Activated T-cell treated with anti-CD3 and anti-CD28 coated beads, Interleukin-2, amount 50 U/mL, for 24 hours (primary cell): Measurements from ENCODE around the gene NEURL1B.

Experiments used
- DNase-seq: peaks from one replicate; pipeline ENCODE4 v3.0.0-alpha.2; 2020
- H3K27ac Mint-ChIP-seq: 2 replicates; pipeline ENCODE4 v1.8.0; 2020; ENCODE audit warnings: mild to moderate bottlenecking, mixed read lengths
- H3K27me3 Mint-ChIP-seq: 2 replicates; pipeline ENCODE4 v1.8.0; 2020; ENCODE audit warnings: mixed read lengths
- H3K36me3 Mint-ChIP-seq: 2 replicates; pipeline ENCODE4 v1.8.0; 2020; ENCODE audit warnings: low read depth, mixed read lengths
- H3K4me1 Mint-ChIP-seq: 2 replicates; pipeline ENCODE4 v1.8.0; 2020; ENCODE audit warnings: low read depth, mixed read lengths
- H3K4me3 Mint-ChIP-seq: 2 replicates; pipeline ENCODE4 v1.8.0; 2020; ENCODE audit warnings: mild to moderate bottlenecking, moderate library complexity, mixed read lengths
- H3K9me3 Mint-ChIP-seq: 2 replicates; pipeline ENCODE4 v1.8.0; 2020; ENCODE audit warnings: mixed read lengths

The NEURL1B gene

GRCh38 chr5:172602783-172603231 is 38.3 kb upstream of the NEURL1B start:
- no peak for DNase-seq
- Mint-ChIP-seq H3K36me3 (no peaks in the 10 kb centered on the region), H3K27ac (no peak overlapping the region), H3K27me3 (peaks cover 3% of the 10 kb centered on the region), H3K4me1 (no peaks in the 10 kb centered on the region), H3K4me3 (no peak overlapping the region), H3K9me3 (no peaks in the 10 kb centered on the region)

DNA sequence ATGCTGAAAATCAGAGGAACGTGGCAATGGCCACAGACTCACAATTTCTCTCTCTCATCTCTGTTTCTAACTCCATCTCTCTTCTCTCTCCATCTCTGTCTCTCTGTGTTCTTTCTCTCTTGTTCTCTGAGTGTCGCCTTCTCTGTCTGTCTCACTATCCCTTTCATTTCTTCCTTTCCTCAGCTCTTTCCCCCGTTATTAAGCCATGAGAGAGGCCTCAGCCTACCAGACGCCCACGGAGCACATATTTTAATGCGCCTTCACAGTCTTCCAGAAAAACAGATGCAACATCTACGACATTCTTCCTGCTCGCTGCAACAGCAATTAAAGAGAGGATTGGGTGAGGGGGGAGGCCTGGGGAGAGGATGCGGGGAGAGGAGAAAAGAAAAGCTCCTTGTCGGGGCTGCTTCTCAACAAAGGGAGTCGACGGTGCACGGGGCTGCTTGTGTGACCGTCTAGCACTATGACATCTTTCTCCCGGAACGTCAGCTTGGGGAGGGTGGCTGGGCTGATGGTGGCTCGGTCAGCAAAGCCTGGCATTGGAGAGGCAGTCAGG is 37.7 kb upstream of the NEURL1B start:
- Mint-ChIP-seq H3K27ac (no peak overlapping the region), H3K4me3 (no peak overlapping the region), H3K36me3 (no peaks in the 10 kb centered on the region), H3K4me1 (no peaks in the 10 kb centered on the region), H3K27me3 (peaks cover 6% of the 10 kb centered on the region), H3K9me3 (no peaks in the 10 kb centered on the region)
- DNase-seq: no peak

GRCh38 chr5:172605466-172605865 is 35.6 kb upstream of the NEURL1B start:
- Mint-ChIP-seq H3K27ac (no peak overlapping the region), H3K4me3 (no peak overlapping the region), H3K36me3 (no peaks in the 10 kb centered on the region), H3K9me3 (no peaks in the 10 kb centered on the region), H3K27me3 (peaks cover 8% of the 10 kb centered on the region), H3K4me1 (no peaks in the 10 kb centered on the region)
- DNase-seq: no peak

DNA sequence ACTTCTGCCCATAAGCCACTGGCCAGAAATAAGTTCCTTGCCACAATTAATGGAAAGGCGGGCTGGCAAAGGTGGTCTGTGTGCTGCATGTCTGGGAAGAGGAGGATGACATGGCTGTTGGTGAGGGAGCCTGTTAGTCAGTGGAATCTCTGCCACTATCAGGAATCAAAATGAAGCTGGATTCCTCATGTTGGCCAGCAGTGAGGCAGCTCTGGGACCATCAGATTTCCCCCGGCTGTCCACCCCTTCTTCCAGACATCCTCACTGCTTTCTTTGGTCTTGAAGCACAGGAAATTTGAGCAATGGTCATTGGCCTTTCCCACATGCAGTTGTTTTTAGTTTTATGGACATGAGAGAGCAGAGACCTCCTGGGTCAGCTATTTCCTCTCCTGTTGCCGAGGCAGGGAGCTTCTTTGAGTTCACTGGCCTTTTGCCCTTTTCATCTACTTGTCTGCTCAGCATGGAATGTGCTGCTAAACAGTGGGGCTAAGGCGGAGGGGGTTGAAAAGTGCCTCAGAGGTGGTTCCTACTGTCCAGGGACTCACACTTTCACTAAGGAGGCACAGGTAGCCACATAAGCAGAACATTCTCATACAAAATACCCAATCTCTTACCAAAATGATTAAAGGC is 34.8 kb upstream of the NEURL1B start:
- no peaks in the 10 kb centered on the region for H3K4me1 Mint-ChIP-seq
- H3K9me3 Mint-ChIP-seq: no peaks in the 10 kb centered on the region
- no peak overlapping the region for H3K27ac Mint-ChIP-seq
- DNase-seq: no peak
- H3K36me3 Mint-ChIP-seq: no peaks in the 10 kb centered on the region
- peaks cover 12% of the 10 kb centered on the region for H3K27me3 Mint-ChIP-seq
- no peak overlapping the region for H3K4me3 Mint-ChIP-seq

GRCh38 chr5:172607213-172607793 is 33.8 kb upstream of the NEURL1B start:
- Mint-ChIP-seq H3K4me3 (no peak overlapping the region), H3K4me1 (no peaks in the 10 kb centered on the region), H3K27ac (no peak overlapping the region), H3K9me3 (no peaks in the 10 kb centered on the region), H3K27me3 (peaks cover 12% of the 10 kb centered on the region), H3K36me3 (no peaks in the 10 kb centered on the region)
- no peak for DNase-seq

- no peaks in the 10 kb centered on the region for H3K9me3 Mint-ChIP-seq
- H3K27me3 Mint-ChIP-seq: peaks cover 12% of the 10 kb centered on the region
- no peak overlapping the region for H3K27ac Mint-ChIP-seq
- no peak for DNase-seq
- no peaks in the 10 kb centered on the region for H3K4me1 Mint-ChIP-seq
- no peaks in the 10 kb centered on the region for H3K36me3 Mint-ChIP-seq
- no peak overlapping the region for H3K4me3 Mint-ChIP-seq
Measured at GRCh38 chr5:172608773-172609172, 32.3 kb upstream of the NEURL1B start.

GRCh38 chr5:172610643-172611042 is 30.4 kb upstream of the NEURL1B start:
- H3K27me3 Mint-ChIP-seq: peaks cover 12% of the 10 kb centered on the region
- no peak overlapping the region for H3K27ac Mint-ChIP-seq
- no peaks in the 10 kb centered on the region for H3K9me3 Mint-ChIP-seq
- no peaks in the 10 kb centered on the region for H3K4me1 Mint-ChIP-seq
- no peaks in the 10 kb centered on the region for H3K36me3 Mint-ChIP-seq
- H3K4me3 Mint-ChIP-seq: no peak overlapping the region
- no peak for DNase-seq

DNA sequence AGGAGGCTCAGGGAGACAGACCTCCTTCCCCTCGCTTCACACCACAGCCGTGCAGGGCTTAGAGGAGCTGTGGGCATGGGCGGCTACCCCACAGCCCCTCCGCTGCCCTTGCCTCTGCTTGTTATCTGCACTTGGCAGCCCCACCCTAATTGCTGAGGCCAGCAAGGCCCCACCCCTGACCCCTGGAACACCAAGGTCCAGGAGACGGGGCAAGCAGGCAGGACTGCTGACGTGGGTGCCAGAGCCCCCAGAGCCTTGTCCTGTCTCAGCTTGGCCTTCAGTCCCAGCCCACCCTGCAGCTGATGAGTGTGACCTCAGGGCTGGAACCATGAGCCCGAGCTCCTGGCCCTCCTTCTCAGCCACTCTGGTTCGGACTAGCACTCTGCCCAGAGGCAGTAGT is 29.1 kb upstream of the NEURL1B start:
- Mint-ChIP-seq H3K27ac (no peak overlapping the region), H3K27me3 (peaks cover 10% of the 10 kb centered on the region), H3K4me1 (no peaks in the 10 kb centered on the region), H3K4me3 (no peak overlapping the region), H3K9me3 (no peaks in the 10 kb centered on the region), H3K36me3 (no peaks in the 10 kb centered on the region)
- no peak for DNase-seq

DNA sequence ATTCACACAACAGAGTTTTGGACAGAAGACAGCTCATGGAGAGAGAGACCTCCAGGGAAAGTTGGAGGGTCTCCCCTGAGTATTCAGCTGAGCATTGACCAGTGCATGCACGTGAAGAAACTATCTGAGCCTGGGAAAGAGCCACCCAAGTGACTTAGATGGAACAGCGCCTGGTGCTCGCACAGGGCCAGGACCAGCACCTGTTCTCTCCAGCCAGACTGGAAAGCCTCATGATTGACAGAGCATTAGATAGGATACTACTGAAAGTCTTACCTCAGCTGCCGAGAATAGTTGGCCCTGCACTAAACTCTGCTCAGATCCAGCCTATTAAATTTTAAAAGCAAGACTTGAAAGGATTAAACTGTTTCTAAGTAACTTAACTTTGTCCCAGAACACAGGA is 28.3 kb upstream of the NEURL1B start:
- H3K27me3 Mint-ChIP-seq: peaks cover 10% of the 10 kb centered on the region

GRCh38 chr5:172616136-172616535 is 24.9 kb upstream of the NEURL1B start:
- Mint-ChIP-seq H3K9me3 (no peaks in the 10 kb centered on the region), H3K4me3 (no peak overlapping the region), H3K27me3 (no peaks in the 10 kb centered on the region), H3K36me3 (no peaks in the 10 kb centered on the region), H3K27ac (no peak overlapping the region), H3K4me1 (no peaks in the 10 kb centered on the region)
- DNase-seq: no peak

More for the DNA sequence above, 28.3 kb upstream of the NEURL1B start:
- no peak overlapping the region for H3K4me3 Mint-ChIP-seq
- H3K36me3 Mint-ChIP-seq: no peaks in the 10 kb centered on the region
- DNase-seq: no peak
- no peaks in the 10 kb centered on the region for H3K9me3 Mint-ChIP-seq
- no peaks in the 10 kb centered on the region for H3K4me1 Mint-ChIP-seq
- no peak overlapping the region for H3K27ac Mint-ChIP-seq

DNA sequence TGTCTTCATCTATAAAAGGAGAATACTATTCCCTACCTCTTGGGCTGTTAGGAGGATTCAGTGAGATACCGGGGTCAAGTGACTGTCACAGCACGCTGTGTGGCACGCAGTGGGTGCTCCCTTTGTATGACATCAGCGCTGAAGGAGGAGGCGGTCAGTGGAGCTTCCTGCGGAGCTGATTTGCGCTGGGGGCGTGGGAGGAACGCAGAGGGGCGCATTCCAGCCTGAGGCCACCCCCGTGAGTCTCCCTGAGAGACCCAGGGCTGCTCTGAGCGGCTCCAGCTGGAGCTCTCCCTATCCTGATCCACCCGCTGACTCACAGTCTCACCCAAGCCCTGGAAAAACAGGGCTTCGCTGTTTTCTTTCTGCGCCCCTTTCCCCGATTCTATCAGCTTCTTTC is 24.3 kb upstream of the NEURL1B start:
- H3K4me1 Mint-ChIP-seq: no peaks in the 10 kb centered on the region
- H3K27ac Mint-ChIP-seq: no peak overlapping the region
- no peaks in the 10 kb centered on the region for H3K27me3 Mint-ChIP-seq
- no peaks in the 10 kb centered on the region for H3K36me3 Mint-ChIP-seq
- H3K4me3 Mint-ChIP-seq: no peak overlapping the region
- DNase-seq: no peak
- no peaks in the 10 kb centered on the region for H3K9me3 Mint-ChIP-seq

DNA sequence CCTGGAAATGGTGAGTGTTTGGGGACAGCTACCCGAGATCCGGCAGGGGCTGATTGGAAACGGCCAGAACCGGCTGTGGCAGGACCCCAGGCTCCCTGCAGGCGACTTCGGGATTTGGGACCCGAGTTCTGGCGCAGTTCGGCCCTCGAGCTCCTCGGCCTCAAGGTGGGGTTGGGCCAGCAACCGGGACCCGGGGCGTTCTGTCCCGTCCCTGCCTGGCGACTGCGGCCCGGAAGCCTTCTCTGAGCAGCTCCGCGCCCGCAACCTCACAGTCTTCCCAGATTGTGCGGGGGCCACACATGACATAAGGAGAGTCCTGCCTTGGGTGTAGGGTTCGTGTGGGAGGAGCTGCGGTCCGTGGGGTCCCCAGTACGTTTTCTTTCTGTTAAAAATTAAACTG is 23.2 kb upstream of the NEURL1B start:
- Mint-ChIP-seq H3K9me3 (no peaks in the 10 kb centered on the region), H3K4me3 (no peak overlapping the region), H3K4me1 (no peaks in the 10 kb centered on the region), H3K36me3 (no peaks in the 10 kb centered on the region), H3K27ac (no peak overlapping the region), H3K27me3 (no peaks in the 10 kb centered on the region)
- DNase-seq: no peak

- no peak for DNase-seq
- no peaks in the 10 kb centered on the region for H3K36me3 Mint-ChIP-seq
- no peak overlapping the region for H3K4me3 Mint-ChIP-seq
- H3K27ac Mint-ChIP-seq: peak overlapping the region; percentile 47
- no peaks in the 10 kb centered on the region for H3K27me3 Mint-ChIP-seq
- no peaks in the 10 kb centered on the region for H3K4me1 Mint-ChIP-seq
- H3K9me3 Mint-ChIP-seq: no peaks in the 10 kb centered on the region
Measured at GRCh38 chr5:172618574-172619365, 22.3 kb upstream of the NEURL1B start.

DNA sequence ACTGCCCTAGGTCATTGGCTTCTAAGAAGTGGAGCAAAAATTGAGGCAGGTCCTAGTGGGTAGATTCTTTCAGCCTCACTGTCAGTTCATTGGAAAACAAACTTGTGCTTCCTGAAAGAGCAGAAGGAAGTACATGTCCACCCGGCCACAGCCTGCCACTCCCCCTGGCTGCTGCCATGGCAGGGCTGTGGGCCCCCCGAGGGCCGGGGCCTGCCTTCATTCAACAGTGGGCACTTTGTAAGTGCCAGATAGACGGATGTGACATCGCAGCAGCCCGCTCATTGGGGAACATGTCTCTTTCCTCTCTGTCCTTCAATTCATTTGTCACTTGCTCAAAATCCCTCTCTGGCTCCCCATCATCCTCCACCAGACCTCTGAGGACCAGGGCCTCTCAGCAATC is 20.6 kb upstream of the NEURL1B start:
- H3K4me3 Mint-ChIP-seq: no peak overlapping the region
- no peaks in the 10 kb centered on the region for H3K27me3 Mint-ChIP-seq
- H3K27ac Mint-ChIP-seq: no peak overlapping the region
- H3K36me3 Mint-ChIP-seq: no peaks in the 10 kb centered on the region
- H3K4me1 Mint-ChIP-seq: no peaks in the 10 kb centered on the region
- no peaks in the 10 kb centered on the region for H3K9me3 Mint-ChIP-seq
- DNase-seq: no peak
